NAMALWA (cell line): ENCODE results near the gene YWHAB.
"Not testable (repeated sequence)": the region's sequence is repeated elsewhere in the genome, so short reads cannot be mapped to it uniquely, and the experiment has no call there.

Source experiments
- DNase-seq: peaks from one replicate; pipeline ENCODE4 v3.0.0-alpha.2; 2015; ENCODE audit warnings: low spot score

YWHAB gene

DNA sequence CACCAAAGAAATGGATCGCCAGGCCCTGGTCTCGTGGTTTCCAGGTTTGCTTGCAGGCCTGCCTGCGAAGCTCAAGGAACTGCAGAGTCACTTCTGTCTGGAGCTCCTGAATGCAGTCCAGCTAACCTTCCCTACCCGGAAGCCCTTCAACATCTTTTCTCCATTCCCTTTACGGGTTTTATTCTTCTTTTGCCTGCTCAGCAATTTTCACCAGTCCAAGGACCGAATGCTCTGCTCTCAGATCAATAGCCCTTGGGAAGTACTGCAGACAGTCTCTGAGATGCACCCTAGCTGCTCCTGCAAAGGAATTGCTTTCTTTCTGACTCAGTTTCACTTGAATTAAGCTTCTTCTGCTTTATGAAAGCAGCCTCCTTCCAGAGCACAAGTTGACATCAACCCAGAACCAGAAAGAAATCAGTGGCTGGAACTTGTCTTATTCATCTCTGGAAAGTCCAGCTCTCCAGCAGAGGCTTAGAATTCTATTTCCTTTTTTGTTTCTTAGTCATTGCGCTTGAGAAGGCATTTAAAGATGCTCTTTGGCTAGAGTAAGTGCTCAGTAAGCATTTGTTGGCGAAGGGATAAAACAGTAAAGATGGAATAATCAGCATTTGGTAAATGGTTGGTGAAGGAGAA, 18.7 kb upstream of the YWHAB start:
- no peak for DNase-seq

DNA sequence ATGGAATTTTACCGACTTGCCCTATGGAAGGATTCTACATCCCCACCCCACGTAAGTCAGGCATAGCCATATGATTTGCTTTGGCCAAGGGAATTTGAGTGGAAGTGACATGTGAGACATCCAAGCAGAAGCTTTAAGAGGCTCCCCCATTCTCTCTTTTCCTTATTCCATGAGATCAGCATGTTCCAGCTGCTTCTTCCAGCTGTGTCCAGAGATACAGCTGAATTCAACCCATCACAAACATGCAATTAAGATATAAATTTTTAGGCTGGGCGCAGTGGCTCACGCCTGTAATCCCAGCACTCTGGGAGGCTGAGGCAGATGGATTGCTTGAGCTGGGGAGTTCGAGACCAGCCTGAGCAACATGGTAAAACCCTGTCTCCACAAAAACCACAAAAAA, 16.0 kb upstream of the YWHAB start:
- DNase-seq, result no peak

DNA sequence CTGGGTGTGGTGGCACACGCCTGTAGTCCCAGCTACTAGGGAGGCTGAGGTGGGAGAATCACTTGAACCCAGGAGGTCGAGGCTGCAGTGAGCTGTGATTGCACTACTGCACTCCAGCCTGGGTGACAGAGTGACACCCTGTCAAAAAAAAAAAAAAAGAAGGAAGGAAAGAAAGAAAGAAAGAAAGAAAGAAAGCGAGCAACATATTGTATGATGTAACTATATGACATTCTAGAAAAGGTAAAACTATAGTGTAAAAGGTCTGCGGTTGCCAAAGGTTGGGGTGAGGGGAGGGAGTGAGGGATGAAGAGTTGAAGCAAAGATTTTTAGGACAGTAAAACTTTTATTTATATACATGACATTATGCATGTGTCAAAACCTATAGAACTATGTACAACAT, 3.1 kb upstream of the YWHAB start:
- DNase-seq, result not testable (repeated sequence)

DNA sequence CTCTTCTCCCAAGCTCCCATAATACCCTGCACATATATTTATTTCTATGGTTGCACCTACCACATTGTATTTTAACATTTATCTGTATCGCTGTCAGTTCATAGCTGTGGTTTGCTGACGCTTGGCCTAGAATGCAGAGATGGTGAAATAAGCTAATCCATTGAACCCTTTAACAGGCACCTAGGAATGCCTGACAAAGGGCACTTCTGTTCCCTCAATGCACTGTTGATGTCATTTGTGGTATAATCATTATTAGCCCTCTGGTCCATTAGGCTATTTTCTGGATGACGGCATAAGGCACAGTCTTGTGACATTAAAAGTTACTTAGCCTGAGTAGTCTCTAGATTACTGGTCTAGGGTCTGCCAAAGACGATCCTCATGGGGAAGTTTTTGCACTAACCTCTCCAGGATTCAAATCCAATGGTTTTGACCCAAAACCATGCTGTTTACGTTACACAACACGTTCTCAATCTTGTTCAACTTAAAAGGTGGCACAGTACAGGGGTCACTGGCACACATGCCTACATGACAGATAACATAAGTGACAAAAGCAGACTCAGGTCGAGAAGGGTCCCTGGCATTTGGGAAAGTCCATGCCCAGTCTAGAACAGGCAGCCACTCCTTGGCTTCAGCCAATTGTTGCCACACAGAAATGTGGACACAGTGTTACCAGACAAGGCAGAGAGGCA, 2.1 kb upstream of the YWHAB start:
- DNase-seq, result no peak

DNA sequence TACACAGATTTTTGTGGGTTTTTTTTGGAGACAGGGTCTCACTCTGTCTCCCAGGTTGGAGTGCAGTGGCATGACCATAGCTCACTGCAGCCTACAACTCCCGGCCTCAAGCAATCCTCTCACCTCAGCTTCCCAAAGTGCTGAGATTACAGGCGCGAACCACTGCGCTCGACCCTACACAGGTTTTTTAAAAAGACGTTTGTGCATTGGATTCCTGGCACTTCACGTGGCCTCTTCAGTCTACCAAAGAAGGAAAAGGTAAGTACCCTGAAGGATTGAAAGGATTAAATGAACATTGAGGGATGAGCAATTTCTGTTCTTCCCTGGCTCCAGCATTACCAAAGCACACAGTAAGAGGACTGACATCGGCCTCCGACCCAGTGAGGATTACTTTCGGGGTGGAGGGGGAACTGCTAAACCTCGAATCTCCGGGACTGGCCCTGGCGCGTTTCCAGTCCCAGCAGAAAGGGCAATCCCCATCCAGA, 556 bp upstream of the YWHAB start:
- DNase-seq, result no peak

DNA sequence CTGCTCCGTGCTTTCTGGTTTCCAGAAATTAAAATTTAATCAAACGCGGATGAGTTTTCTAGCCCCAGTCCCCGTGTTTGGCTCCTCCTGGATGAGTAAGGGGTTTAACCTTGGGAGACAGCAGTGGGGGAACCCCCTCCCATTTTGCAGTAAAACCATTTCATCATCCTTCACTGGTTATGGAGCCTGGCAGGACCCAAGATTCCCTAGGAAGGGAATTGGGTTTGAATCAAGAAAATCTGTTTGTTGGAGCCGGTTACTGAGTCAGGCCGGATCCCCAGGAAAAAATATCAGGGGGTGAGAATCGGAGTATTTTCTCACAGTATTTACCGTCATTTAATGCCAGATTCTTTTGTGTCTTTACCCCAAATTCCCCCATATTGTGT, 754 bp downstream of the YWHAB start:
- no peak for DNase-seq

DNA sequence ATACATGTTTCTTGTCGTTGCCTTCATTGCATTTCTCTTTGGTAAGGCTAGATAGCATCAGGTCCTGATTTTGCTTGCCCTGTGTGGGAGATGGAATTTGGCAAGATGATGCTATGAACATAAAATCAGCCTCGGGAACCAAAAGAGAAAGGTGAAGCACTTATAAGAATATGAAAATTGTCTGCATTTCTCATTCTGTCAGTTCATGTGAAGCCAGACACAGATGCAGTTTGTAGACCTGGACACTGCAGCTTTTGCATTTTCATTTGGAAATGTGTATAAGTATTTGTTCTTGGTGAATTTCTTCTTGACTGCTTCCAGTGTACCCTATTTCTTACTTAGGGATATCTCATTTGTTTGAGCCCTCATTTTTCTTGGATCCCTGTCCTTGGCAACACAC, 1.3 kb downstream of the YWHAB start:
- peak; percentile 27 for DNase-seq

DNA sequence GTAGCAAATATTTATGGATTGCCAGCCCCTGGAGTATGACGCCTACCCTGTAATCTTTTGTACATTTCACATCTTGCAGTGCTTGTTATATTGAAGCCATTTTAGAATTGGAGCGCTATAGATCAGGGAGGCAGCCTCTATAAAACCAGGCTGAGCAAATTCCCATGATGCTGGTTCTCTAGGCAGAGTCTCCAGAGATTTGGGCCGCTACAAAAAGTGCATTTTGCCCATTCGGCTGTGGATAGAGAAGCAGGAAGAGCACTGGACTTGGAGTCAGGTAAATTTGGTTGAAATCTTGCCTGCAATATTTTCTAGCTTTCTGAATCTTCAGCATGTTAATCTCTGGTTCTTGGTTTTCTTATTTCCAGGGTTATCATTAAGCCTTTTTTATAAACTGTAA, 2.0 kb downstream of the YWHAB start:
- DNase-seq, result no peak

DNA sequence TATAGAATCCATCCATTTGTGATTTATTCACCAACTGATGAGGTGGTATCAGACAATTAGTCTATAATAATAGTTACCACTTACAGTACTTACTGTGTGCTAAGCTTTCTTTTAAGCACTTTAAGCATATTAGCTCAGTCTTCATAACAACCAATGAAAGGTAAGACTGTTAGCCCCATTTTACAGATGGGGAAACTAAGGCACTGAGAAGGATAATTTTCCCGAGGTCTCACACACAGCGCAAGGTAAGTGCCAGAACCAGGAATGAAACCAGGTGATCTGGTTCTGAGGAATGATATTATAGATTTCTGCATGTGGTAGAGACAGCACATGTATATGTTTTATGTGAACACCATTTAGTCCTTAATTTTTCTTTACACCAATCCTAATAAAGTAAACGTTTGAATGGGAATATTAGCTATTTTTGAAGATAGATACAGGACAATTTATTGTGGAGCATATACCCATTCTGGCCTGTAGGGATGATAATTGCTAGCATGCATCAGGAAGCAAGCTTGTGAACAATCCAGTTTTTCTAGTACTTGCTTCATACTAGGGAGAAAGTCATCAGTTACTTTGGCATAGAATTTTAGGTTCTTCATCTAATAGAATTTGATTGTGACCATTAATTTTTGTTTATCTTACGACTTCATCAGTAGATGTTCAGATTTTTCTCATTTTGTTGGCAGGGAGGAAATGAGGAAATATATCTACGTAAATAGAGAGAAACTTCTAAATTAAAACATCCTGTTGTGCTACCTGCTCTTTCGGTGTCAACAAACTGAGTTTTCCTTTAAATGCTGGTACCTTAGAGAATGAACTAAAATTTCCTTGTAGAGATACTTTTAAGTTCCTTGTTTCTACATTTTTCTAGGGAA, 3.0 kb downstream of the YWHAB start:
- DNase-seq, result peak; percentile 51

DNA sequence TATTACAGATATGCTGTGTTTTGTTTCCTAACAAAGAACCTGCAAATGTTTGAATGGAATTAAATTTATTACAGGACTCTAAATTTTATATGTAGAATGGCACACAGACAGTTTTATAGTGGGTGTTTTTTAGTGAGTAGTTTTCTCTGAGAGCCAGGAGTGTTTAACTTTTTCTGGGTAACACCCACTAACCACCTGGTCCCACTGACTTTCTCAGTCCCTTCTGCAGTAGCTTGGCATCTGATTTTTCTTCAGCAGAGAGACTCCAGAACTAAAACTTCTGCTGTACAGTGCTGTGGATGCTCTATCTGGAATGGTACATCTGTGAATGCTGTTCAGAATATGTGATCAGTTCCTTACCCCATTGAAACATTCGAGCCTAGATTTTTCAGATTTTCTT, 6.3 kb downstream of the YWHAB start:
- DNase-seq, result no peak

DNA sequence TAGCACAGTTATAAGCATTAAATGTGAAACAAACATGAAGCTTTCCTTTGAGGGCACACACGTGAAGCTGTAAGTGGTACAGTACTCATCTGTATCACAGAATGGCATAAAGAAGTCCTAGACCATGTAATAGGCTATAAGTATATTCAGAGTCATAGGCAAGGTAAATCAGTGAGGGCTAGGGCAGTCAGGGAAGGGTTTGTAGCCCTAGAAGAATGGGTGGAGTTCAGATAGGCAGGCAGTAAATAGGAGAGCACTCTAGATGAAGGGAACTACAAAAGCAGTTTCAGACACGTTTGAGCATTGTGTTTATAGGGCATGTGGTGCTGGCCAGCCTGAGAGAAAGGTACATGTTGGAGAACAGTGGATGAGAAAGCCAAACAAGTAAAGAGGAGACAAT, 9.5 kb downstream of the YWHAB start:
- no peak for DNase-seq

DNA sequence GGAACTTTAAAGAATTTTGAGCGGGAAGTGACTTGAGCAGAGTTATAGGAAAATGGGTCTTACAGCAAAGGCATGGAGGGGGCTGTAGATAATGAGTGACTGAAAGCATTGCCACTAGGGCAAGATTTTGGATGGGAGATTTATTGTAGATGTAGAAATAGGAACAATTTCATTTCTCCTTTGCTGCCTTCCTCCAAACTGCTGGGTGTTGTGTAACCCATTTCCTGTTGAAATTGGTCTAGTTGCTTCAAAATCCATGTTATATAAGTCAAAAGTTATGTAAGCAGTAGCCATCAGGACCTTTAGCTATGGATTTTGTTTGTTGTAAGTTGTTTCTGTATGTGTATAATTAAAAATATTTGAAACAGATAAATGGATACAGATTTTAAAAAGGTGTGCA, 11.1 kb downstream of the YWHAB start:
- no peak for DNase-seq

DNA sequence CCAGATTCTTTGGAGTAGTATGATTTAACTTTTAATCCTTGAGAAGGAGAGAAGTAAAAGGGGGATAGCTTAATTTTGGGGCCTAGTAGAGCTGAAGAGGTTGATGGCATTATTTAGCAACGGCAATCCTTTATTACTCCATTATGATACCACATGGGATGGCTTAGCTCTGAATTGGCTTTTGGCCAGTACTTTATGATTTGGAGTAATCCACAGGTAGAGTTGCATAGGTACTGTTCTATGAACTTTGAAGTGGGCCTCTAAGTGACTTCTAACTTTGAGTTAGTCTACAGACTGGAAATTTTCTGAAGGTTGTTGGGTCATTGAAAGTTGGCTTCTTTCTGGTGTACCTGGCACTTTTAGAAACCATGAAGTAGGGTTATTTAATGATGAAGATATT, 11.6 kb downstream of the YWHAB start:
- no peak for DNase-seq

DNA sequence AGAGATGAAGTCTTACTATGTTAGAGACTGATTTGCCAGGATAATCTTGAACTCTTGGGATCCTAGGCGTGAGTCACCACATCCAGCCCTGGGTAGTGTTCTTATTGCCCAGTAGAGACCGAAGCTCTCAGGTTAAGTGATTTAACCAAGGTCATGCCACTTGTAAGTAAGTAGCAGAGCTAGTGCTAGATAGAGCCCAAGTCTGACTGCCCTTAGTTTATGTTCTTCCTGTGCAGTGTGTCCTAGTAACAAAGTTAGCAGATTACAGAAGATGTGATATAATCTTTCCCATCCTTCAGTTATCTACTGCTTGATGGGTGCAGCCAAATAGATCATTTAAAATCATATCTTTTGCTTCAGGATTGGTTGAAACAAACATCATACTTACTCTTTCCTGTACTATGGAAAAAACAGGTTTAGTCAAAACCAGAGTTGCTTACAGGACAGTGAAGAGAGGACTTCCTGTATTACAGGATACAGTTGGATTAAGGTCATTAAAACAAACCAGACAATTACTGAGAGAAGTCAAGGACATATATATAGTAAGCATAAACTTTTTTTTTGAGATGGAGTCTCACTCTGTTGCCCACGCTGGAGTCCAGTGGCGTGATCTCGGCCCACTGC, 14.8 kb downstream of the YWHAB start:
- DNase-seq, result no peak

DNA sequence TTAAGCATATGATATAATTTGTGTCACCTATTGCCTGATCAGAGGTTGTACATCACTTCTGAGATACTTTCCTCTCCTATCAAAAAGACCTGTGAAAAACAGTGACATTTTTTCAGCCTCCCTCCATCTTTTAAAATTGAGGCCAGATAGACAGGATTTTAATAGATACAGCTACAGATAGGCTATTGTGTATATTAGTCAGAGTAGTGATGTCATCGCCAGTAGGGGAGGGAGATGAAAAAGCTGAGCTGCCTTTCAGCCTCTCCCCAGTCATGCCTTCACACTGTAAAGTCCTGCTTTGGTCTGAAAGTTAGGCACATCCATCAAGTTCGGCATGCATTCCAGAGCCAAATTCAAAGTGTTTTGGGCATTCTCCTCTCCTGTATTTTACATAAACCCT, 16.5 kb downstream of the YWHAB start:
- no peak for DNase-seq

DNA sequence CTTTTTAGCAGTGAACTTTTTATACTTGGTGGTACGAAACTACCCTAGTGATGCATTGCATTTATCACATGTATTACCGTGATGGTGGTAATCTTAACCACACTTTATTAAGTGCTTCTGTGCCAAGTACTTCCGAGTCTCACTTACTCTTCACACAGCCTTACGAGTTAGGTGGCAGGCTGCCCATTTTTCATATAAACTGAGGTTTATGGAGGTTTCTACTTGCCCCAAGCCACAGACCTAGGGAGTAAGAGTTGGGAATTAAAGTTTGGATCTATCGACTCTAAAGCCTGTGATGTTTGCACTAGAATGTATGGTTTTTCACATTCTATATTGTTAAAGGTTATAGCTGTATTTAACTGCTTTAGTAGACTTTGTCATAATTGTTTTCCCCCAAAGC, 18.9 kb downstream of the YWHAB start:
- no peak for DNase-seq

DNA sequence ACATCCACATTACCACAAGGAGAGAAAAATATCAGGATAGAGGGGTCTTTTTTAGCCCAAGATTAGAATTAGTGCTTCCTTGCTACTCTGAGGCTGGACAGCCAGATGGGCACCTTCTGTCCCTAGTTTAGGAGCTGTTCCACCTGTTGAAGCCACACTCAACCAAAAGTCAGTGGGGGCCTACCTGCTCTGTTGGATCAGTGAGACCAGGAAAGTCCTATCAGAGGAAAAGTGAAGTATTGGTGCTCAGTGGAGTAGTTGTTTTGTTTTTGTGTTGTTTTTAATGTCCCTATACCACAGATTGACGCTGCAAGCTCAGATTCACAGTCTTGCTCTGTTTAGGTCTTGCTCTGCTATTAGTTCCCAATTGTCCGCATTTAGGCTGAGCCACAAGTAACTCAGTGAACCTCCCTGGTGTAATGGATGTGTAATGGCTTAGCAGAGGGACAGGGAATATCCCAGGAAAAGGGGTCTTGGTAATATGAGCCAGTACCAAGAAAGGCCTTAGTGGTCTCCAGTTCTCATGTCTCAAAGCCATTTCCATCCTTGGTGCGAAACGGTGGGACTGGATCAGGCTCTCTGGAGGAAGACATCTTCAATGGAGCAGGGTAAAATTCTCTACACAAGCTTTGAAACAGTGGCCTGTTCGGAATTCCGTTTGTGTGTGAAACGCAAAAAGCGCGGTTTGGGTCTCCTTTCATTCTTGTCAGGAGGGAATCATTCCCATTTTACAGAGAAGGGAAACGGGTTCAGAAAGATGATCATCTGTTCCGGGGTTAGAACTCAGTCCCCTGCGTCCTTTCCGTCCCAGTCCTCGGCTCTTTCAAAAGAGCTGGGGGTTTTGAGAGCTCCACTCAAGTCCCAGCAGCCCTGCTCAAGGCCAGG, 23.7 kb downstream of the YWHAB start:
- peak; percentile 25 for DNase-seq

DNA sequence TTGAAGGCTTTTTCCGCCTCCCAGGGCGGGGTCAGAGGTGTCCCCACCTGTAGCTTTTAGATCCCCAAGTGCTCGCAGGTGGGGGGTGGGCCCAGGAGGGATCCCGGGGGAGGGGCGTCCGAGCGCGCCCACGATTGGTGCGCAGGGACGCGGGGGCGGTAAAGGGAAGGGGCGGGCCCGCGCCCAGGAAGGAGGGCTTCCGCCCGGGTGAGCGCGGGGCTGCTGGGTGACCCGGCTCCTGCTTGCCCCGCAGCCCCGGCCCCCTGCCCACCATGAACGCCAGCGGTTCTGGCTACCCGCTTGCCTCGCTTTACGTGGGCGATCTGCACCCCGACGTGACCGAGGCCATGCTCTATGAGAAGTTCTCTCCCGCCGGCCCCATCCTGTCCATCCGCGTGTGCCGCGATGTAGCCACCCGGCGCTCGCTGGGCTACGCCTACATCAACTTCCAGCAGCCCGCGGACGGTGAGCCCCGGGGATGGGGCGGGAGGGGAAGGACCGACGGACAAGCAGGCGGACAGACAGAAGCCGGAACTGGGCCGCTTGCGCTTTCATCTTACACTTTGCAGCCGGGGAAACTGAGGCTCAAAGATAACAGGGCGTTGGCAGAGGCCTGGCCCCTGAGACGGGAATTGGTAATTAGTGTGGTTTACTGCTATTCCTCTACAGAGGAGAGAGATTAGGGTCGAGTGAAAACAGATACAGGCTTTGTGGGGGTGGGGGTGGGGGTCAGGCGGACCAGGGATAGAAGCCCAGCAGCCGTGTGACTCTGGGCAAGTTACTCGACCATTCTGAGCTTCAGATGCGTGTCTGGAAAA, 24.6 kb downstream of the YWHAB start, which contains the start of gene PABPC1L:
PABPC1L (plus strand) TSS at position 189 of the 818 bp plus-strand sequence; CDS start at position 273, 84 bp downstream.
- peak; percentile 77 for DNase-seq

DNA sequence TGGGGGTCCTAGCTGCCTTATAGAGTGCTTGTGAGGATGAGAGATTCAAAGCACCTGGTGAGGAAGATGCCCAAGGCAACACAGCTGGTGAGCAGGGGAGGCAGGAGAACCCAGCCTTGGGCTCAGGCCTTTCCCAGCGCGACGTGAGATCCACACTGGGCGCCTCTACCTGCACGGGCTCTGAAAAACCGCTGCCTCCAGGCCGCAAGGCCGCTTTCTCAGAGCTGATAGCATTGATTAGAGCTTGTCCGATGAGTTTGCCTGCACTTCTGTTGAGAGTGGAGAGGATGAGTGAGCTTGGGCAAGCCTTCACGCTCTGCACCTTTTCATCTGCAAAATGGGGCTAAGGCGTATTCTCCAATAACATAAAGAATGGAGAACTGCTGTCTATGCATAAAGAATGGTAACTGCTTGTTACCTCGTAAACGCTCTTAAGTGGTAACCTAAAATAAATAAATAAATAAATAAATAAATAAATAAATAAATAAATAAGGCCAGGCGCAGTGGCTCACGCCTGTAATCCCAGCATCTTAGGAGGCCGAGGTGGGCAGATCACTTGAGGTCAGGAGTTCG, 25.3 kb downstream of the YWHAB start:
- peak; percentile 26 for DNase-seq

DNA sequence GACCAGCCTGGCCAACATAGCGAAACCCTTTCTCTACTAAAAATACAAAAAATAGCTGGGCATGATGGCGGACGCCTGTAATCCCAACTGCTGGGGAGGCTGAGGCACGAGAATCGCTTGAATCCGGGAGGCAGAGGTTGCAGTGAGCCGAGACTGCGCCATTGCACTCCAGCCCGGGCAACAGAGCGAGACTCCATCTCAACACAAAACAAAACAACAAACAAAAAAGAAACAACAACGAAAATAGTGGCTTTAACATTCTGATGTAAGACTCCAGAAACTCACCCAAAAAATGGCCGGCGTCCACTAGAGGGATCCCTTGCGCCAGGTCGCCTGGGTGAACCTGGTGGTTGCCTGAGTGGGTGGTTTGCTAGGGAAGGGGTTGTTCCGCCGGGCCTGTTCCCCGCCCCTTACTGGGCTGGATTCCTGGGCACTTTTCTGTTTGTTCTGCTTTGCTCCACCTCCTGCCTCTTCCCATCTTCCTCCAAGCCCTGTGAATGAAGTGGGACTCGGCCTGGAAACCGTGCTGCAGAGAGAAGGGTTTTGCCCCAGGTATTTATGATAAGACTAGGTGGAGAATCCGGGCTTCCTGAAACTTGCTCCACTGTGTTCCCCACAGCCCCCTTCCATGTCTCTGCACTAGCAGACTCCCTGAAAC, 25.9 kb downstream of the YWHAB start:
- peak; percentile 67 for DNase-seq
